Left ventricle myocardium superior (tissue), 1 donor: ENCODE results near the gene LINGO3. TPM values are rescaled to one million over a fixed set of nuclear protein-coding genes. Genes with fewer than 3 reads are reported as not detected.
"Not testable (repeated sequence)": the region's sequence is repeated elsewhere in the genome, so short reads cannot be mapped to it uniquely, and the experiment has no call there.

Experiments
- ATAC-seq: fragments of 200-7000 bp; cut with Tn5 transposase; one replicate; pipeline ENCODE4 v1.9.1; 2020; ENCODE audit warnings: mild to moderate bottlenecking, moderate library complexity
- DNase-seq: peaks from one replicate; pipeline ENCODE4 v3.0.0-alpha.2; 2020
- intact Hi-C: fragments of 100-400 bp; cut with micrococcal nuclease; formaldehyde crosslinking; loops from one replicate; pipeline ENCODE4 v1.11.0; 2022
- long read RNA-seq: library from polyadenylated mRNA; unstranded; transcript quantifications from one replicate; pipeline ENCODE4 v2.0.0, GENCODE V29; 2021
- total RNA-seq: library from RNA; stranded (reverse); fragmentation: NEBNext Ultra II Directional; extraction: Animal tissue kit (Norgen Biotek cat#: 25700); gene quantifications from one replicate; pipeline ENCODE4 v1.2.1, GENCODE V29; 2021
- donor health status: DM: no; HTN: yes; CAD: no; lungs with severe emphysema.

Gene LINGO3
- not detected for total RNA-seq
- long read RNA-seq = 0 reads

DNA sequence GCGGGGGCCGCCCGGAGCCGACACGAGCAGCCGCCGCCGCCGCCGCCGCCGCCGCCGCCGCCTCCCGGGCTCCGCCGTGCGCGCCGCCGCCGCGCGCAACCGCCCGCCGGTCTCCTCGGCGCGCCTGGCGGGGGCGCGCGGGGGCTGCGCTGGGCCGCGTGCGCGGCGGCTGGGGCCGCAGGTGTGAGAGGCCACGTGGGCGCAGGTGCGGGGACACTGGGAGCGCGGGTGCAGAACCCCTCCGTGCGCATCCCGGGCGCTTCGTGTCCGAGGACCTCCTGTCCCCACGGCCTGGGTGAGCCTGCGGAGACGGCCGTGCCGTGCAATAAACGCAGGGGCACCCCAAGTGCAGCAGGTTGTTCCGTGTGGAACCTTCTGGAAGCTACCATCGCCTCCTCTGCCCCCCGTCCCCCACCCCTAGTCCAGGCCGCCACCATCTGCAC is at the start of gene LINGO3:
Gene LINGO3 (minus strand): TSS at position 41 of the 443 bp plus-strand sequence. CDS start 16,378 bp downstream, outside the sequence.
- intact Hi-C loops = no loop called here
- no peak for DNase-seq
- no peak for ATAC-seq

- intact Hi-C loops = no loop called here
- ATAC-seq (no peak), DNase-seq (no peak)
Measured at GRCh38 chr19:2356036-2356646, 48.2 kb upstream of the LINGO3 start.

- no peak for DNase-seq
- ATAC-seq = no peak
- intact Hi-C loops = no loop called here
Measured at GRCh38 chr19:2355168-2356035, 47.4 kb upstream of the LINGO3 start.

DNA sequence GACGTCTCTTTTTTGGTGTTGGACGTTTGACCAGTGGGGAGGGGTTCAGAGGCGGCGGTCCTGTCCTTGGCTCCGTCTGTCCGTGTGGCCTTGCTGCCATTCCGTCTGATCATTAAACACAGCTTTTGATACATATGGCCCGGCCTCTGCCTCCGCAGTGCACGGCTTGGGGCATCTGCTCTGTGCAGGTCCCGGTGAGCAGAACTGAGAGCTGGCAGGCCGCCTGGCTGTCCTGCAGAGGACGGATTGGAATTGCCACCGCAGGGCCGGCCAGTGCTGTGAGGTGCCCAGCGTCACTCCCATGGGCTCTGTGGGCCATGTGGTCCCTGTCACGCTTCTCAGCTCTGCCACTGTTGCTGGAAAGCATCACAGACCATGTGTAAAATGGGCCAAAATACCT is 46.7 kb upstream of the LINGO3 start:
- ATAC-seq (no peak), DNase-seq (no peak)
- intact Hi-C loops = no loop called here

DNA sequence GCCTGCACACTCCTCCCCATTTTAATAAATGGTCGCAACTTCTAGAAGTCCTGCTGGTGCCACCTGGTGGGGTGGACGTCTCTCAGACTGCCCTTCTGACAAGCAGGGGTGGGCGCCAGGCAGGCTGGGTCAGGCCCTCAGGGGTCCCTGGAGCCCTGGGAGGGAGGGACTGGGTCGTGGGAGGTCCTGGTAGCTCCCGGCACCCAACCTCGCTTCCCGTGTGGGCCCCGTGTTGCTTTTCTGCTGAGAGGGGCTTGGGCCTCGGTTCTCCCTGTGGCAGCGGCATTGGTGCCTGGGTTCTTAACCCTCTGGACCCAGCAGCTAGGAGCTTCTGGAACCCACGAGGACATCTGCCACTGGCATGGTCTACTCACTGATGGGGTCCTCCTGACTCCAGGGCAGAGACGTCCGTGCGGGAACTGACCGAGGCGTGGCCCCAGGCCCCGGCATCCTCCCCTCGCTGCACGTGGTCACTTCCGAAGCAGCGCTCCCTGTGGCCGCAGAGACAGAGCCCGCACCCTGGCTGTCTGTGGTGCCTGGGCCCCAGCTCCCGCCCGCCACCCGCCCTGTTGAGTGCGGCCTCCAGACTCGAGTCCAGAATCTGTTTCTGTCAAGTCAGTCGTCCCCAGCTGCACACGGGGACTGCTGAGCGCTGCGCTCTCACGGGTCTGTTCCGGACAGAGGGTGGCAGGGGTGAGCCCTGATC is 46.1 kb upstream of the LINGO3 start:
- DNase-seq = no peak
- ATAC-seq = peak; percentile 13
- intact Hi-C loops = no loop called here

- DNase-seq (no peak), ATAC-seq (peak; percentile 19)
- intact Hi-C loops = no loop called here
Measured at GRCh38 chr19:2353159-2353886, 45.4 kb upstream of the LINGO3 start.

- DNase-seq (no peak), ATAC-seq (no peak)
- intact Hi-C loops = no loop called here
Measured at GRCh38 chr19:2352121-2352520, 44.2 kb upstream of the LINGO3 start.

DNA sequence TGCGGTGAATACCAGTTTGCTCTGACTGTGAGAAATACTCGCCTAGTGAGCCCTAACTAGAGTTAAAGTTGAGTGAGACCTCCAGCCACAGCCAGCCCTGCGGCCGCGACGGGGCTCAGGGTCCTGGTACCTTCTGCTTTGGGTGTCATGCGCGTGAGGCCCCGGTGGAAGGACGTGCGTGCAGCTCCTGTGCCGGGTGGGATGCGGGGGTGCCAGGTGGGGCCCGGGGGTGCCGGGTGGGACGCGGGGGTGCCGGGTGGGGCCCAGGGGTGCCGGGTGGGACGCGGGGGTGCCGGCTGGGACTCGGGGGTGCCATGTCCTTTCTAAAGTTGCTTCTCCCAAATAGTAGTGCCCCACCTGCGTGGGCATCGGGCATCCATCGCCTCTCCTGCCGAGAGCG is 43.6 kb upstream of the LINGO3 start:
- no peak for DNase-seq

DNA sequence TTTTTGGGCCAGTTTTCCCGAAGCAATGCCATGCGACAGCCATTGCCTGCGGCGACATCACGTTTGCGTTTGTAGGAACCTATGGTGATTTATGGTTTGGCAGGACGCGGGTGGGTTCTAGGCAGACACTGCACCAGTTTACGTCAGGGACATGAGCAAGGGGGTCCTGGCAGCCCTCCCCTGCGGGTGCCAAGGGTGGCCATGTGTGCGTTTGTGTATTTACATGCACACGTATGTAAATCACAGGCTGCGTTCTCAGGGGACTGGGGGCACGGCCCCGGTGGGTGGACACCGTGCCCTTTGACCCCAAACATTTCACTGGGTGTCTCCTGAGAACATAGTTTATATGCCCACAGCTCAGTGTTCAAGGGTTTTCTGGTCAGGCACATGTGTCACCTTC is 42.7 kb upstream of the LINGO3 start:
- intact Hi-C loops = no loop called here
- no peak for DNase-seq
- no peak for ATAC-seq

More for the DNA sequence above, 43.6 kb upstream of the LINGO3 start:
- intact Hi-C loops = no loop called here
- no peak for ATAC-seq

GRCh38 chr19:2349818-2350217 is 41.9 kb upstream of the LINGO3 start:
- ATAC-seq, DNase-seq, intact Hi-C loops: not testable (repeated sequence)

DNA sequence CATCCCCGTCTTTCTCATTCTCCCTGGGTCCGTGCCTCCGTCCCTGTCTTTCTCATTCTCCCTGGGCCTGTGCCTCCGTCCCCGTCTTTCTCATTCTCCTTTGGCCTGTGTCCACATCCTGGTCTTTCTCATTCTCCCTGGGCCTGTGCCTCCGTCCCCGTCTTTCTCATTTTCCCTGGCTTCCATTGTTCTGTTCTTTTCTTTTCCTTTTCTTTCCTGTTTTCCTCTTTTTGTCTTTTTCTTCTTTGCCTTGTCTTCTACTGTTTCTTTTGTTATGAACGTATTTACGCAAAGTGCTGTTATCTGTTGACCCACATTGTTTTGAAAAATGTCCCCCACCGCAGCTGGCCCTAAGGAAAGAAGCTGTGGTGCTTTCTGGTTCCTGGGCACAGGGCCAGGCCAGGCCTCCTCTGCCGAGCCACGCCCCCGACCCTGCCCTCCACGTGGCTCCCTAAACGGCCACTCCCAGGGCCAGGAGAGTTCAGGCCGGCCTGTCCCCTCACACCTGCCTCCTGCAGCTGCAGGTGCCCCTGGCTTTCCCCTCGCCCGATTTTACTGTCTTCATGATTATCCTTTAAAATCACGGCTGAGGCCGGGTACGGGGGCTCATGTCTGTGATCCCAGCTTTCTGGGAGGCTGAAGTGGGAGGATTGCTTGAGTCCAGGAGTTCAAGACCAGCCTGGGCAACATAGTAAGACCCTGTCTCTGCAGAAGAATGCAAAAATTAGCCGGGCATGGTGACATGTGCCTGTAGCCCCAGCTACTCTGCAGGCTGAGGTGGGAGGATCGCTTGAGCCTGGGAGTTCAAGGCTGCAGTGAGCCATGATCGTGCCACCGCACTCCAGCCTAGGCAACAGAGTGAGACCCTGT is 38.1 kb upstream of the LINGO3 start:
- intact Hi-C loops = no loop called here
- peak; percentile 63 for ATAC-seq
- DNase-seq = peak; percentile 74

- ATAC-seq (no peak), DNase-seq (peak; percentile 20)
- intact Hi-C loops = no loop called here
Measured at GRCh38 chr19:2345076-2345475, 37.1 kb upstream of the LINGO3 start.

DNA sequence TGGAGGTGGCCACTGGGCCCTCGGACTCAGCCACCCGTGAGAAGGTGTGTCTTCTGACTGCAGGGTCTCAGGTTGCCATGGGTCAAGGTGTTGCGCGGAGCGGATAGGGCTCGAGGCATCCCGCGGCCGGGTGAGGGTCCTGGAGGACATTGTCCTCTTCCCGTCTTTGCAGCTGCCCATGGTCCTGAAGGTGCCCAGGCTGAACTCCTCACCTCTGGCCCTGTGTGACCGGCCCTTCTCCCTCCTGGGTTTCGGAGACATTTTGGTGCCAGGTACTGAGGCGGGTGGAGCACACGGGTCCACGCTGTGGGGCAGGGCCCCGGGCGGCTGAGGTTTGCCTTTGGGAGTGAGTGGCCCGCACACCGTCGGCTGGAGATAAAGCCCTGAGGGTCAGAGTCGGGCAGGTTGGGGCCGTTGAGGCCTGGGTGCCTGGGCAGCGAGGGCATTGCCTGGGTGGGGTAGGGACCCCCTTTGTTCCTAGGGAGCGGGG is 36.5 kb upstream of the LINGO3 start:
- intact Hi-C loops = no loop called here
- DNase-seq (peak; percentile 17), ATAC-seq (no peak)

GRCh38 chr19:2343289-2343982 is 35.5 kb upstream of the LINGO3 start:
- intact Hi-C loops = no loop called here
- ATAC-seq (no peak), DNase-seq (peak; percentile 27)

DNA sequence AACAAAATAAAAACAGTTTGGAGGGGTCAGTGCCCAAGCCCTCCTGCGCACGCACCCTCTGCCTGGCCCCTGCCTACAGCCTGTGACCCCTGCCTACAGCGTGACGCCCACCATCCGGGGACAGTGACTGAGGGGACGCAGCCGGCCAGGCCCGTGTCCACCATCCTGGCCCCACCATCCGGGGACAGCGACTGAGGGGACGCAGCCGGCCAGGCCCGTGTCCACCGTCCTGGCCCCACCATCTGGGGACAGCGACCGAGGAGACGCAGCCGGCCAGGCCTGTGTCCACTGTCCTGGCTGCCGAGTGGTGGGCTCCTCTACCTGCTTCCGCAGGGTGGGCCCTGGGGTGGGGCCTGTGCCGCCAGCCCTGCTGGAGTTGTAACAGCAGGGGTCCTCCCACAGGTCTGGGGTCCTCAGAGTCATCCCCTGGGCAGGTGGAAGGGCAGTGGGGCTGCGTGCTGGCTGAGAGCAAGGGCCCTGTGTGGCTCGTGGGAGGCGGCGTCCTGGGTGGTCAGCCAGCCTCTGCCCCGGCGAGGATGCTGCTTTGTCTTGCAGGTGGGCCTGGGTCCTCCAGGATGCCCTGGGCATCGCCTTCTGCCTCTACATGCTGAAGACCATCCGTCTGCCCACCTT is 34.8 kb upstream of the LINGO3 start:
- intact Hi-C loops = no loop called here
- peak; percentile 20 for DNase-seq
- no peak for ATAC-seq

- DNase-seq = no peak
- ATAC-seq = no peak
- intact Hi-C loops = no loop called here
Measured at GRCh38 chr19:2341982-2342381, 34.0 kb upstream of the LINGO3 start.

DNA sequence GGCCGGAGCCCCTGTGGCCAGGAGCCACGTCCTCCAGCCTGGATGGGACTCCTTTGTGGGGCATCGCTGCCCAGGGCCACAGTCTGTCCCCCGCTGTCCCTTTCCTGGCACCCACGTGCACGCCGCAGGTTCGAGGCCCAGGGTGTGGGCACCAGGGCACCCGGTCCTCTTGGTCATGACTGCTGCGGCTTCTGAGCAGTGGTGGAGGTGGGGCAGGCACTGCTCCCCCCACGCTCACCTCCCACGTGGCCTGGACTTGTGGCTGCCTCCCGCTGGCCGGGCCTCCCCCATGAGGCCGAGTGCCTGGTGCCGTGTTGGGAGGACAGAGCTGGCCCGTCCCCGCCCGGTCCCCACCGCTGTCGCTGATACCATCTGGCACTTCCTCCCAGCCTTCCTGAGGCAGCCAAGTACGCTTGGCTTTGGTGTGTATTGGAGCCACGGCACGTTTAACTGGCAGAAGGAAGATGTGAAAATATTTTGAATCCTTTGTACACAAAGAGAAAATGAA is 33.3 kb upstream of the LINGO3 start:
- ATAC-seq = no peak
- DNase-seq = no peak
- intact Hi-C loops = no loop called here
